IPS DF 6.9 (cell line): ENCODE data around the gene AZIN2.

ENCODE experiments used
- DNase-seq: peaks from one replicate; pipeline ENCODE4 v3.0.0-alpha.2; 2013; ENCODE audit warnings: low read depth, low spot score
- H3K27ac ChIP-seq: one replicate; pipeline ENCODE4 v1.5.1; 2013; ENCODE audit warnings: low read length, control low read depth
- H3K27me3 ChIP-seq: 2 replicates; pipeline ENCODE4 v1.6.1; 2013; ENCODE audit warnings: mild to moderate bottlenecking, low read length; ENCODE audit not compliant: control insufficient read depth, insufficient read depth
- H3K36me3 ChIP-seq: 2 replicates; pipeline ENCODE4 v1.6.1; 2013; ENCODE audit warnings: low read length; ENCODE audit not compliant: control insufficient read depth, insufficient read depth
- H3K4me1 ChIP-seq: 2 replicates; pipeline ENCODE4 v1.6.1; 2013; ENCODE audit warnings: low read length; ENCODE audit not compliant: control insufficient read depth, insufficient read depth
- H3K4me3 ChIP-seq: 2 replicates; pipeline ENCODE4 v1.5.1; 2013; ENCODE audit warnings: mild to moderate bottlenecking, low read length
- H3K9me3 ChIP-seq: 2 replicates; pipeline ENCODE4 v1.6.1; 2013; ENCODE audit warnings: low read length, inconsistent platforms; ENCODE audit not compliant: control insufficient read depth, insufficient read depth
- WGBS: extraction: QIAGEN DNeasy Blood & Tissue Kit; methylation state at CpG from one replicate; pipeline ENCODE4 v1.1.7; 2013; ENCODE audit warnings: mixed read lengths, missing lambda C conversion rate; ENCODE audit not compliant: insufficient read length, insufficient coverage; 5-methylcytosine and 5-hydroxymethylcytosine counted together

AZIN2 gene

GRCh38 chr1:33151116-33151515, 70.2 kb downstream of the AZIN2 start:
- Histone ChIP-seq H3K4me1 (peaks cover 7% of the 10 kb centered on the region), H3K36me3 (no peaks in the 10 kb centered on the region), H3K4me3 (no peak overlapping the region), H3K27me3 (no peaks in the 10 kb centered on the region), H3K27ac (no peak overlapping the region), H3K9me3 (no peaks in the 10 kb centered on the region)
- no peak for DNase-seq
- WGBS = no CpG with 5 or more reads among the region's 7 CpGs

DNA sequence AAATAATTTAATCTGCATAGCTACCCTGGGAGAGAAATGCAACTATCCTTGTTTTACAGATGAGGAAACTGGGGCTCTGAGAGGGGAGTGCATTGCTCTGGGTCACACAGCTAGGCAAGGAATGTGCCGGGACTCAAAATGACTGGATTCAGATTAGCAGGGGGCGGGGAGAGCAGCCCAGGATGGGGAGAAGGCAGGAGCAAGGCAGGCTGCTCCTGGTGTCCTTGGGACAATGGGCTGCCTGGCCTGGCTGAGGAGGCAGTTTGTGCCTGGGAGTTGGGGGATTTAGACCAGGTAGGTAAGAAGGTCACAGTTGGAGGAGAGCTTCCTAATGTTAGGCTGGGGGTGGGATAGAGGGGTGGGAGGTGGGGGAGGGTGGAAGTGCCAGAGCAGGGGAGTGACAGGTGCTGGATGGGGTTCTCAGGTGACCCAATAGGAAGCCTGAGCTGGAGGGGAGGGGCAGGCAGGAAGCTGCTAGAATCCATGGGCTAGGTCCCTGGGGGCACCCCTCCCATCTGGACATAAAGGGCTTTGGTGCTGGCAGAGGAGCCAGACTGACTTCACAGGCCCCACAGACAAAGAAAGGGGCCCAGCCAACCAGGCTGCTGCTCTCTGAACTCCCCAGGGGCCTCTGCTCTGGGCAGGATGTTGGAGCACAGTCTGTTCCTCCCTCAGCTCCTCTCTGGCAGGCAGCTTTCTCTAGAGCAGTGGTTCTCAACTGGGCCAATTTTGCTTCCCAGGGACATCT, 71.9 kb downstream of the AZIN2 start:
- H3K36me3 ChIP-seq = no peaks in the 10 kb centered on the region
- no peaks in the 10 kb centered on the region for H3K9me3 ChIP-seq
- no peaks in the 10 kb centered on the region for H3K27me3 ChIP-seq
- WGBS = no CpG with 5 or more reads among the region's 2 CpGs
- no peak overlapping the region for H3K4me3 ChIP-seq
- DNase-seq = no peak
- peaks cover 7% of the 10 kb centered on the region; the same call in 1 of the 2 replicates for H3K4me1 ChIP-seq
- peak overlapping the region; percentile 27 for H3K27ac ChIP-seq

DNA sequence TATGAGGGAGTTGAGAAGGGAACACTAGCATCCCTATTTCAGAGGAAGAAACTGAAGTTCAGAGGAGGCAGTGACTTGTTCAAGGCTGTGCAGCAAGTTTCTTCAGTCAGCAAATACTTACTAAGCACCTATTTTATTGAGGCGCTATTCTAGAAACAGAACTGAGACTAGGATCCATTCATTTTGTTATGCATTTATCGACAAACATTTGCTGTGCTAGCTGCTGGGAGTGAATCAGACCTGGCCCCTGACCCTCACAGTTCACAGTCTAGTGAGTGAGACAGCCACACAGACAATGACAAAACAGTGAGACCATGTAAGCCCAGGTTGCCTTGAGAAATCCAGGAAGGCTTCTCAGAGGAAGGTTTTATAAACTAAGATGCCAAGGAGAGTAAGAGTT, 72.7 kb downstream of the AZIN2 start:
- H3K9me3 ChIP-seq = no peaks in the 10 kb centered on the region
- peak overlapping the region; percentile 27 for H3K27ac ChIP-seq
- peaks cover 7% of the 10 kb centered on the region; the same call in 1 of the 2 replicates for H3K4me1 ChIP-seq
- WGBS = no CpG with 5 or more reads among the region's 2 CpGs
- DNase-seq = no peak
- H3K27me3 ChIP-seq = no peaks in the 10 kb centered on the region
- no peak overlapping the region for H3K4me3 ChIP-seq
- no peaks in the 10 kb centered on the region for H3K36me3 ChIP-seq

DNA sequence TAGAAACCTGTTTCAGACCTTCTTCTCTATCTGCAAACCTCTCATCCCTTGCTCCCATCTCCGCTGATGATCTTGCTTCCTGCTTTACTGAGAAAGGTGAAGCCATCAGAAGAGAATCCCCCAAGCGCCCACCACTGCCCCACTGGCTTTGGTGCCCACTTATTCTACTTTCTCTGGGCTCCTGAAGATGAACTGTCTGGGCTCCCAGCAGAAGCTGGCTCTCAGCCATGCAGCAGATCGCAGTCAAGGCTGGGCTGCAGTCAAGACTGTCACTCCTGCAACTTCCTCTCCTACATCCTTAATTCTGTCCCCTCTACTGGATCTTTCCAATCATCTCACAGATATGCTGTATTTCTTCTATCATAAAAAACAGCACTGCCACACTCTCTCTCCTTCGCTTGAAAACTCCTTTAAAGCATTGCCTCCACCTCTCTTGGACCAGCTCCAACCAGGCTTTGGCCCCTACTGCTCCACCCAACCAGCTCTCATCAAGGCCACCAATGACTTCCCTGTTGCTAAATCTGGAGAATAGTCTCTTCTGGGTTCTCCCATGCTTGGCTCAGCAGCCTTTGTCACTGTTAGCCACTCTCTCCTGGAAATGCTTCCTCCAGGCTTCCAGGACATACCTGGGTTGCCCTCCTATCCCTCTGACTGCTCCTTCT, 75.1 kb downstream of the AZIN2 start:
- WGBS = no CpG with 5 or more reads among the region's 4 CpGs
- Histone ChIP-seq H3K4me3 (no peak overlapping the region), H3K9me3 (no peaks in the 10 kb centered on the region), H3K36me3 (no peaks in the 10 kb centered on the region), H3K27ac (no peak overlapping the region), H3K4me1 (peaks cover 7% of the 10 kb centered on the region; the same call in 1 of the 2 replicates), H3K27me3 (no peaks in the 10 kb centered on the region)
- no peak for DNase-seq

DNA sequence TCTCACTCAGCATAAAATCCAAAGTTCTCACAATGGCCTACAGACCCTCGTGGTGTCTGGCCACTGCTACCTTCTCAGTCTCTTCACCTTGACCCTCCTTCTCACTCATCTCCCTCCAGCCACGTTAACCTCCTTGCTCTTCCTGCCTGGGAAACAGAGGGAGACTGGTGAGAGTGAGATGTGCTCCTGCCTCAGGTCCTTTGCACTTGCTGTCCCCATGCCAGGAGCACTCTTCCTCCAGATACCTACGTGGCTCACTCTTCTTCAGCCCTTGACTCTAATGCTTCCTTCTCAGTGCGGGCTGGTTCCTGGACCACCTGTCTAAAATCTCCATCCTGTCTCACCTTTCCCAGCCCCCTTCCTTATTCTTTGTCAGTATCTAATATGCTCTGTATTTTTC, 76.2 kb downstream of the AZIN2 start:
- Histone ChIP-seq H3K4me3 (no peak overlapping the region), H3K4me1 (peaks cover 2% of the 10 kb centered on the region; the same call in 1 of the 2 replicates), H3K27me3 (no peaks in the 10 kb centered on the region), H3K36me3 (no peaks in the 10 kb centered on the region; the same call in 1 of the 2 replicates), H3K9me3 (no peaks in the 10 kb centered on the region), H3K27ac (no peak overlapping the region)
- DNase-seq = no peak
- WGBS = no CpG with 5 or more reads among the region's 4 CpGs

DNA sequence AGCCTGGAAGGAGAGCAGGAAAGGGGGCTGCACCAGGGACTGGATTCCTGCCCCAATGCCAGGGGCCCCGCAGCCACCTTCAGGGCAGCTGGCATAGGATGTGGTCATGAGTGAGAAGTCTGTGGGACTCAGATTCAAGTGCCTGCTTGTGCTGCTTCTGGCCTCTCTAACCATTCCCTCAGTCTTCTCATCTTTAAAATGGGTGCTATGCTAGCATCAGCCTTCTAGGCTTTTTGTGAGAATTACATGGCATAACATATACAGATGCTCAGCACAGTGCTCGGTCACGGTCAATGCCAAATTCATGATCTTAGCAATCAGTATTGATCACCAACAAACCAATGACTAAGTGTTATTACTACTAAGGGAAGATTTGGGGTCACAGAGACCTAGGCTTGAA, 77.4 kb downstream of the AZIN2 start:
- no peaks in the 10 kb centered on the region for H3K9me3 ChIP-seq
- H3K27me3 ChIP-seq = no peaks in the 10 kb centered on the region
- H3K27ac ChIP-seq = no peak overlapping the region
- DNase-seq = no peak
- no peaks in the 10 kb centered on the region; the same call in 1 of the 2 replicates for H3K36me3 ChIP-seq
- H3K4me1 ChIP-seq = peaks cover under 1% of the 10 kb centered on the region; the same call in 1 of the 2 replicates
- no peak overlapping the region for H3K4me3 ChIP-seq
- WGBS = no CpG with 5 or more reads among the region's 3 CpGs

DNA sequence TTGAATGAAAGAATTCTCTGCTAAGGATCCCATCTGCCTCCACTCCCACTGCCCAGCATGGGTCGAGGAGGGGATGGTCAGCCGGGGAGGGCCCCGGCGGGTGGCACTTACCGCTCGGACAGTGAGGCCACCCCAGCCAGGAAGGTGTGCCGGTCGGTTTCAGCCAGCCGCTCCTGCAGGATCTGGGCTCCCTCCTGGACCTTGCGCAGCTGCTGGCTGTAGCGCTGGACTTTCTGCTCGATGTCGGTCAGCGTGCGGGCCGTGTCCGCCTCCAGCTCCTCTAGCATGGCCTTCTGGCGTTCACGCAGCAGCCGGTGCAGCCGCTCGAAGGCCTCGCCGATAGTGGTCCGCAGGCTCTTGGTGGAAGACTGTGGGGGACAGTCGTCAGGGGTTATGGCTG, 78.6 kb downstream of the AZIN2 start:
- Histone ChIP-seq H3K4me3 (no peak overlapping the region), H3K27me3 (no peaks in the 10 kb centered on the region), H3K36me3 (no peaks in the 10 kb centered on the region; the same call in 1 of the 2 replicates), H3K9me3 (no peaks in the 10 kb centered on the region), H3K4me1 (peaks cover 3% of the 10 kb centered on the region; the same call in 1 of the 2 replicates), H3K27ac (no peak overlapping the region)
- DNase-seq = no peak
- no CpG with 5 or more reads among the region's 26 CpGs for WGBS

- no CpG with 5 or more reads among the region's 25 CpGs for WGBS
- H3K4me3 ChIP-seq = no peak overlapping the region
- H3K36me3 ChIP-seq = no peaks in the 10 kb centered on the region; the same call in 1 of the 2 replicates
- H3K9me3 ChIP-seq = no peaks in the 10 kb centered on the region
- peaks cover 3% of the 10 kb centered on the region; the same call in 1 of the 2 replicates for H3K4me1 ChIP-seq
- H3K27me3 ChIP-seq = no peaks in the 10 kb centered on the region
- no peak for DNase-seq
- H3K27ac ChIP-seq = no peak overlapping the region
These were observed 80.2 kb downstream of the AZIN2 start for GRCh38 chr1:33161061-33161681.

DNA sequence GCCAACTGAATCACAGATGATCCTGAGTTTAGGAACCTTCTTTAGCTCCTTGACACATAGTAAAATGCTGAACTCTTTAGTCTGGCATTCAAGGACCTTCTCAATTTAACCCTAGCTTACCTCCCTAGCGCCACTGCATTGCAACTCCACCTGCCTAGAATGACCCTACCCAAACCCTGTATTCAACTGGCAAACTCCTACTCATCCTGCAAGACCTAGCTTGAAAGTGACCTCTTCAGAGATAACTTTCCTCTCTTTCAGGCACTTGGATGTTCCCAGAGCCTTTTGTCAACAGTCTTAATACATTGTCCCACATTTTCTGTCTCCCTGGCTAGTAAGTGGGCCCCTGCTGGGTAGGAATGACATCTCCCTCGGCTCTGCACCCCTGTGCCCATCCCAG, 81.2 kb downstream of the AZIN2 start:
- Histone ChIP-seq H3K27me3 (no peaks in the 10 kb centered on the region), H3K36me3 (no peaks in the 10 kb centered on the region; the same call in 1 of the 2 replicates), H3K4me1 (peaks cover 3% of the 10 kb centered on the region; the same call in 1 of the 2 replicates), H3K9me3 (no peaks in the 10 kb centered on the region), H3K4me3 (no peak overlapping the region), H3K27ac (no peak overlapping the region)
- DNase-seq = no peak
- no CpG with 5 or more reads among the region's 2 CpGs for WGBS
